GM19035 (cell line): ENCODE data around the gene ZNF865.
A peak's percentile ranks its signal among the peaks of the same experiment; 100 is the strongest.

Experiments used
- ATAC-seq: cut with Tn5 transposase; IDR thresholded peaks from one replicate; pipeline ENCODE4 v1.9.1; 2021; ENCODE audit not compliant: unreplicated experiment

The ZNF865 gene

GRCh38 chr19:55586976-55587668, 18.3 kb upstream of the ZNF865 start:
- peak; percentile 94 for ATAC-seq

- ATAC-seq = no peak
Observed at GRCh38 chr19:55588738-55589137, 16.7 kb upstream of the ZNF865 start.

- no peak for ATAC-seq
Observed at GRCh38 chr19:55590109-55590508, 15.3 kb upstream of the ZNF865 start.

- ATAC-seq = no peak
Observed at GRCh38 chr19:55590617-55591016, 14.8 kb upstream of the ZNF865 start.

- ATAC-seq = no peak
Observed at GRCh38 chr19:55591555-55591954, 13.9 kb upstream of the ZNF865 start.

GRCh38 chr19:55592391-55593090, 12.9 kb upstream of the ZNF865 start:
- no peak for ATAC-seq

GRCh38 chr19:55593096-55593772, 12.2 kb upstream of the ZNF865 start:
- ATAC-seq = no peak

GRCh38 chr19:55594996-55595545, 10.4 kb upstream of the ZNF865 start:
- no peak for ATAC-seq

GRCh38 chr19:55596304-55596703, 9.1 kb upstream of the ZNF865 start:
- no peak for ATAC-seq

GRCh38 chr19:55597501-55597921, 7.9 kb upstream of the ZNF865 start:
- no peak for ATAC-seq

GRCh38 chr19:55598034-55598433, 7.4 kb upstream of the ZNF865 start:
- no peak for ATAC-seq

GRCh38 chr19:55598719-55599467, 6.6 kb upstream of the ZNF865 start:
- ATAC-seq = peak; percentile 59

GRCh38 chr19:55599468-55599841, 6.0 kb upstream of the ZNF865 start, which contains the start of gene FIZ1:
FIZ1 (minus strand) TSS chr19:55599517; CDS start chr19:55597865, 1,652 bp downstream.
- peak; percentile 54 for ATAC-seq

GRCh38 chr19:55599842-55600661, 5.4 kb upstream of the ZNF865 start, which contains the start of gene ZNF524:
ZNF524 (plus strand) TSS chr19:55600288; CDS start chr19:55602113, 1,825 bp downstream.
- ATAC-seq = peak; percentile 42

GRCh38 chr19:55600662-55601028, 4.8 kb upstream of the ZNF865 start:
- no peak for ATAC-seq

GRCh38 chr19:55601084-55601483, 4.4 kb upstream of the ZNF865 start:
- no peak for ATAC-seq

- ATAC-seq = no peak
Observed at GRCh38 chr19:55602104-55603001, 3.1 kb upstream of the ZNF865 start.

GRCh38 chr19:55603115-55603514, 2.3 kb upstream of the ZNF865 start:
- no peak for ATAC-seq
